Activated T-helper 1 cell treated with Interleukin-2 at 50 U/mL for 16 hours (primary cell): ENCODE results near the gene MAP9.
"Not testable (repeated sequence)": the region's sequence is repeated elsewhere in the genome, so short reads cannot be mapped to it uniquely, and the experiment has no call there.

ENCODE experiments used
- DNase-seq: peaks from one replicate; pipeline ENCODE4 v3.0.0-alpha.2; 2020; ENCODE audit warnings: low read depth

Gene MAP9

DNA sequence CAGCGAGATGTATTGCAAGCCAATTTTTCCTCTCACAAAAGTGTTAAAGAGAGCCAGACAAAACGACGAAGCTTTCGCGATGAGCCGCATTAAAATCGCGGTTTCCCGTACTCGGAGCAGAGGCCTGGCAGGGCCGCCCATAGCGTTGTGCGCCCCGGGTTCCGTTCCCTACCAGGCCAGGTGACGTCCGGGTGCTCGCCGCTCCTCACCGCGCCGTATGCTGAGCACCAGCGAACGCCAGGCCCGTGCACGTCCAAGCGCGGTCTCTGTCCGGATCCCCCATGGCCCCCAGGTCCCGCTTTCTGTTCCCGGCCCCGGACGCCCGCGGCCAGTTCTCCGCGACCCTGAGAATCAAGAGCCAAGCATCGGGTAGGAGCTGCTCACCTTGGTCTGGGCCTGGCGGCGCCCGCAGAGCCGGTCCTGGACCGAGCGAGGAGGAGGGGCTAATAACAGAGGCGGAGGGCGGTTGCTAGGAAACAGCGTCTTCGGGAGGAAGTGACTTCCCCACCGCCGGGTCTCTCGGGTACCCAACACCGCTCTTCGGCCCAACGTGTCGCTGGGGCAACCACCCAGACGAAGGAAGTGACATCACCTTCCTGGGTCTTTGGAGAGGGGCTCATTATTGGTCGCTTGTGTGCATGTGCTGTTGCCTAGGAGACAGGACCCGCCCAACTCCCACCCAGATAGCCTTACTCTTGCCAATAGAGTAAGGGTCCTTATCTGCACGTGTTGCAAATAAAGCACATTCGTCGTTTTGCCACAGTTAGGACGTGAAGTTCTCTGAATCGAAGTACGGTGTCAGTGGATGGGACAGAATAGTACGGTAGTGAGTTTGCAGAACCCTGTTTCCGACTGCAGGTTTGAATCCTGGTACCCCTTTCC lies at the start of gene MAP9:
MAP9 (minus strand) TSS at position 579 of the 882 bp plus-strand sequence. CDS start 1,115 bp downstream, outside the sequence.
- DNase-seq, result peak; percentile 81

DNA sequence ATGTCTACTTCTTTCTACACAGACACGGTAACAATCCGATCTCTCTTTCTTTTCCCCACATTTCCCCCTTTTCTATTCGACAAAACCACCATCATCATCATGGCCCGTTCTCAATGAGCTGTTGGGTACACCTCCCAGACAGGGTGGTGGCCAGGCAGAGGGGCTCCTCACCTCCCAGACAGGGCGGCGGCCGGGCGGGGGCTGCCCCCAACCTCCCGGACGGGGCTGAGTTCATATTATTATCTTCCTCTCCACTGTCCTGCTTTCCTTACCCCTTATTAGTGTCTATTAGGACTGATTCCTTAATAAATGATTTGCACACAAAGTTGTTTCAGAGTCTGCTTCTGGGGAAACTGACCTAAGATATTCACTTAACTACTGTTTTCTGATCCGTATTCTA lies 48.0 kb upstream of the MAP9 start:
- not testable (repeated sequence) for DNase-seq

DNA sequence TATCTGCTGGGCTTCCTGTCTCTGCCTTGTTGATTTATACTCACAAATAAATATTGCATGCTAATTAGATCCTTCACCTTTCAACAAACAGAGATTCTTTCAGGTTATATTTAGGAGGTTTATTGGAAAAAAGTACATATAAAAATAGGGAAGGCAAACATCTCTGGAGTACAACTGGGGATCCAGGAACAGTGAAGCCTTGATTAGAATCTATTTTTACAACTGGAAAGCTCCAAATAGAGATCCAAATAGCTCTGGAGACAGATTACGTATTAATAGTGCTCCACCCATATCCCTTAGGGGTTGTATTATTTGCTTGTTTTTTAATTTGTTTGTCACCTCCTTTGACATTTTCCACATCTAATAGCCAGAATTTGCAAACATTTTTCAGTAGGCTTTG lies 46.9 kb upstream of the MAP9 start:
- DNase-seq, result no peak

DNA sequence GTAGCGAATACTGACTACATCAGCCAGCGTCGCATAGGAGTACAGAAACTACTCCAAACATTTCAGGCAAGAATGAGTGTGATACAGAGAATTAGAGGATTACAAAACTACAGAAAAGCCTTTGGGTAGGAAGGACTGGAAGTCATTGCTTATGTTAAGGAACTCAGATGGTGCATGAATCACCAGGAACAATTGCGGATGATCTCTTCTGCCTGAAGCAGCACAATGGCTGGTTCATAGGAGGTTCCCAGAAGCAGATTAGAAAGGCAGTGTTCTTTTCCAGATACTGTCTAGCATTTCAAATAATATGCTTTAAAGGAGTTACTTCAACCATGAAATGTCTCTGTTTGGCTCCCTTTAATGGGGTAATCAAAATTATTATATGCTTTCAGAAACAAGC lies 42.5 kb upstream of the MAP9 start:
- DNase-seq, result no peak

DNA sequence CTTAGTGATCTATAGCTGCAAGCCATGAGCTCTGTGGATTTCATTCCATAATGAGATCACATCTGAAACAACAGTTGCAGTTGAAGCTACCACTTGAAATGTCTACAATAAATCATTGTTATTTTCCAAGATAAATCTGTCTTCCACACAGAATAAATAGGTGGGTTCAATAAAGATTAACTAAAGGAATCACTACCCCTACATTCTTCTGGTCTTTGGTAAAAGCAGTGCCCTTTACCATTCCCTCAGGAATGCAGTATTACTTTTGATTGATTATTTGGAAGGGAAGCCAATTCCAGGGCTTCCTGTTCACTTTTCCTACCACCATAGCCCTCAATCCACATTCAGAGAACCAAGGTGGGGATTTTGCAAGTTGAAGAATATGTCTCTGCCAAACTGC lies 38.9 kb upstream of the MAP9 start:
- no peak for DNase-seq

DNA sequence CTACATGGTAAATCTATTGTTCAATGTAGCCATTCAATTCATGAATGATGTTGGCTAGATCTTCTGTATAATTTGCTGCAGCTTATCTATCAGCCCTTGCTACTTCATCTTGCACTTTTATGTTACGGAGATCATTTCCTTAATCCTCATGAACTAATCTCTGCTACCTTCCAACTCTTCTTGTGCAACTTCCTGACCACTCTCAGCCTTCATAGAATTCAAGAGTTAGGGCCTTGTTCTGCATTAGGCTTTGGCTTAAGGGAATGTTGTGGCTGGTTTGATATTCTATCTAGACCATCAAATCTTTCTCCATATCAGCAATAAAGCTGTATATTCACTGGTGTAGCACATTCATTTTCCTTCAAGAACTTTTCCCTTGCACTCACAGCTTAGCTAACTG lies 36.7 kb upstream of the MAP9 start:
- DNase-seq, result no peak

DNA sequence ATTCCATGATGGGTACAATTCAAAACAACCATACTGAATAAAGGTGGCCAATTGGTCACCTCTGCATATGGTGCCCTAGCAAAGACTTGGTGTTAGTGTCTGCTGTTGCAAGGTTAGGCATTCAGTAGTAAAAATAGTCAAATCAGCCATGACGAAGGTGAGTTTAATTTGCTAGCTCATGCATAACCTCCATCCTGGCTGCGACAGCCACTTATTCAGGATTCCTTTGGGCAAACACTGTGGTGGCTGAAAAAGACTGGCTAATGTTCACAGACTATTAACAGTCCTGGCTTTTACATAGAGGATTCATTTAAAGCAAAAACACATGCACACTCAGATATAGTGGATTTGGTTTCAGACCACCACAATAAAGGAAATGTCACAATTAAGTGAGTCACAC lies 34.8 kb upstream of the MAP9 start:
- no peak for DNase-seq

DNA sequence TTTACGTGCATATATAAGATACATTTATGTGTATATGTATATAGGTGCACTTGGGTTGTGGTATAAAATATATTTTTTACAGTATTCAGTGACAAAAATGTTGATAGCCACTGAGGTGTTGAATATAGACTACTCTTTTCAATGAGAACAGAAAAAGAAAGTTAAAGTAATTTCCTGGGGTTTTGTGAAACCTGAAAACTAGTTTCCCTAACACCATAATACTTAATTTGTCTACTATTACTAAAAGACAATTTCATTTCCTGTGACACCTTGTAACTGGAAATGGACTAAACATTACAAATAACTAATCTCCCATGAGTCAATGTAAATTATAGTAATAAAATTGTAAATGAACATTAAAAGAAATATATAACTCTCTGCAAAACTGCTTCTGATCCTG lies 32.0 kb upstream of the MAP9 start:
- DNase-seq, result no peak

DNA sequence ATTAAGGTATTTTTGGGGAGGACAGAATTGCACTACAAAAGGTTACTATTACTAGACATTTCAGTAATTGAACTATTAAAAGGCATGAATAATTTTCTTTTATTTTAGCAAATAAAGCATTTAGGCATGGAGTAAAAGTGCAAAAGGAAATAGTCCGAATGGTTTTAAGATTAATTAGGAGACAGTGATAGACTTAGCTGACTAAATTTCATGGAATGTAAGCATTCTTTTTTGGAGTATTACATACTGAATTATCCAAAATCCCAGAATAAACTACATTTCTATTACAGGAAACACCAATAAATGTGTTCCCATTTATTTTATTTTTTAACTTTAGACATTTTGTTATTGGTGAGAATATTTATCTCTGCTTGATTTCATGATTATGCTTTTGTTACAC lies 30.7 kb upstream of the MAP9 start:
- no peak for DNase-seq

DNA sequence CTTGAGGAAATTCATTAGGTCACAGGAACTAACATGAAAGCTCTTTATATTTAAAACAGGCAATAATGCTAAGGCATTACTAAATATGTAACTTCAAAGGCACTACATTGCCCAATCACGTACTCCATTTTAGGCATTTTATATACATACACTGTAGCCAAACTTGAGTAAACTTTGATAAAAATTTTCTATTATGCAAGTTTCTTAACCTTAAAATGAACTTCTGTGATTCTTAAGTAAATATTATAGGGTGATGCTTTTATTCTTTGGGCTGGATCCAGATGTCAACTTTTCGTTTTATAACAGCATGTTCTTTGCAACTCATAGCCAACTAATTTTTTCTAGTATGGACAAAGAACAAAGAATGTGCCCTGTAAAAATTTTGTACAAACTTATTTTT lies 28.3 kb upstream of the MAP9 start:
- no peak for DNase-seq

DNA sequence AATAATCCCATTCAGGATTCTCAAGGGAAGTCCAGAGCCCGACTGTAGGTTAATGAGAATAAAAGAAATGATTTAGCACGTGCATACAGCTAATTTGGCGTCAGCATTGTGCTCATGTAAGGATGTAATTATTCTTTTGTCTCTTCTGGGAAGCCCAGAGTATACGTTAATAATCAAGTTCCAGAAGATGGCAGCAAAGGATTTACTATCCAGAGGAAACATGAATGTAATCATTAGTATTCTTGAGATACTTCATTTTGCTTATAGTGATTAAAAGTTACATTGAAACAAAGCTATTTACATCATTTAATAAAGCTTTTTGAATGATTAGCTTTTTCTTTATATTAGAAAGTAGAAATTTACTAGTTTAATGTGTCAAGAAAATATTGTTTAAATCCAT lies 27.1 kb upstream of the MAP9 start:
- no peak for DNase-seq

DNA sequence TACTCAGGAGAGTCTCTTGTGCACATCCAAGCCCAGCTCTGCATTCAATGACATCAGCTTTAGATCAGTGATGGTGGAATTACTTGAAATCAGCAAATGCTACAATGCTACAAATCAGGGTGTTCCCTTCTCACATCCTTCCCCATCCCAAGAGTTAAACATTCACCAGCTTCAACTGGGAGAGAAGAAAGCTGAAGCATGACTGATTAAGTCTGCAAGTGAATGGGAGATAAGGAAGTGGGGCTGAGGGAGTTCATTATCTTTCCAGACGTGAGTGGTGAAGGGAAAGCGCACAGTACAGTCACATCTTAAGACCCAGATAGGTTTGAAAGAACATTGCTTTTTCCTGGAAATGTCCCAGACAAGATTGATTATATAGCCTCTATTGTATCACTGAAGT lies 26.2 kb upstream of the MAP9 start:
- DNase-seq, result no peak

DNA sequence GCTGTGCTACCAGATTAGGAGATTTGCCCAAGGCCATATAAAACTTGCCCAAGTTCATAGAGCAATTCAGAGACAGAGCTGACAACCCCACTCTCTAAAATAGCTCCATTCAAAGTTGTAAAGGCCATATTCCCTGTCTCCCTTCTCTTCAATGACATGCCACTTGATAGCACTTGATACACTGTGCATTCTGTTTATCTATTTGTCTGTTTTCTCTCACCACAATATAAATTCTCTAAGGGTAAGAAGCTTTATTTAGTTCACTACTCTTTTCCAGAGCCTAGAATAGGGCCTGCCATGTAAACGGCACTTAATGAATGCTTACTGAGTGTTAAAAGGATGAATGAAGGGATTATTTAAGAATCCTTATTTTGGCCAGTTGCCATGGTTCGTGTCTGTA lies 24.1 kb upstream of the MAP9 start:
- DNase-seq, result no peak

DNA sequence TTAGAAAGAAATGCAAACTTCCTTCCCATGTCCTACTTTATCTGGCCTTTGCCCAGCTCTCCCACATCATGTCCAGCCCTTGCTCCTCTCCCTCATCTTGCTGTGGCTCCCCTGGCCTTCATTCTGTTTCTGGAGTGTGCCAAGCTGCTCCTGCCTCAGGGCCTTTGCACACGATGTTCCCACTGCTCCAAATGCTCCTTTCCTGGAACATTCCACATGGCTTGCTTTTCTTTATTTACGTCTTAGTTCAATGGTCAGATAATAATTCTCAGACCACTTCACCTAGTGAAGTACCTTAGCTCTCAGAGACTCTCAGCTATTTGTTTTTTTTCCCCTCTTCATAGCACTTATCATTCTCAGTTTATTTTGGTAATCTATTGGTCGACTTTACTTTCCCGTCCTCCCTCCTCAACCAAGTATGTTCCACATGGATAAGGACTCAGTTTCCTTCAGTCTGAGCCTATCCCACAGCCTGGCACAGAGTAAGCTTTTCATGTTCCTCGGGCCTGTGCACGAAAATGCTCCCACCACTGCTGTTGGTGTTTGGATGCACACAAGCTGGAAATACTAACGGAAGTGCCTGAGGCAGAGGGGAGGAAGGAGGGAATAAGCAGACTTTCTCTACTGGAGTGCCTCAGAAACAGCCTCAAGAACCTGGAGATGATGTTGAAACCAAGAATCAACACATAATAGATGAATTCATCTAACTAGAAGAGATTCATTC lies 23.4 kb upstream of the MAP9 start:
- no peak for DNase-seq

DNA sequence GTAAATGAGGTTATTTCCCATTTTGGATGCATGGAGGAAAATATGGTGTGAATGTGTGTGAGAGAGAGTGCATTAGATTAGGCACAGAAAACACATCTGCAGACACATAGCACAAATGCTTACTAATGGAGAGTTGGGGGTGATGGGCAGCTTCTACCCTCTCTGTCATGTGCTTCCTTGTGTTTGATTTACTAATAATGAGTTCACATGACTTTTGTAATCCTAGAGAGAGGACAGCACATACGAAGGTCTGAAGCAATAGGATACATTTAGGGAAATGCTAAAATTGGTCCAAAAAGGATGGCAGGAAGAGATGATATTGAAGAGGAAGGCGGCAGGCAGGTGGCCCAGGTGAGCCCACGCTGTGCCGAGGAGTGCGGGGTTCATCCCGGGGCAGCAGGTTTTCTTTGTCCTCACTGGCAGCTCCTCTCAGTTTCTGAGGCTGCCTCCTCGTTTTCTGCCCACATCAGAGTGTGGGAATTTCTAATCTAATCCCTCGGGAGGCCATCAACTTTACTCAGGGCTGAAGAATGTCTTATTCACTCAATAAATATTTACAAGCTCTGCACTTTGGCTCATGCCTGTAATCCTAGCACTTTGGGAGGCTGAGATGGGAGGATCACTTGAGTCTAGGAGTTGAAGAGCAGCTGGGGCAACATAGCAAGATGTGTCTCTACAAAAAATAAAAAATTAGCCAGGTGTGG lies 15.9 kb upstream of the MAP9 start:
- DNase-seq, result no peak

DNA sequence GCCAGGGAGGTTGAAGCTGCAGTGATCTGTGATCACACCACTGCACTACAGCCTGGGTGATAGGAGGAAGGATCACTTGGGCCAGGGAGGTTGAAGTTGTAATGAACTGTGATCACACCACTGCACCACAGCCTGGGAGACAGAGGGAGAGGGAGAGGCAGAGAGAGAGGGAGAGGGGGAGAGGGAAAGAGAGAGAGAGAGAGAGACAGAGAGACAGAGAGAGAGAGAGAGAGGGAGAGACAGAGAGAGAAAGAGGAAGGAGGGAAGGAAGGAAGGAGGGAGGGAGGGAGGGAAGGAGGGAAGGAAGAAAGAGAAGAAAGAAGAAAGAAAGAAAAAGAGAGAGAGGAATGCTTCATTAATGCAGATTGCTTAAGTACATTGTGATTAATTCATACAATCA lies 15.2 kb upstream of the MAP9 start:
- DNase-seq, result no peak

DNA sequence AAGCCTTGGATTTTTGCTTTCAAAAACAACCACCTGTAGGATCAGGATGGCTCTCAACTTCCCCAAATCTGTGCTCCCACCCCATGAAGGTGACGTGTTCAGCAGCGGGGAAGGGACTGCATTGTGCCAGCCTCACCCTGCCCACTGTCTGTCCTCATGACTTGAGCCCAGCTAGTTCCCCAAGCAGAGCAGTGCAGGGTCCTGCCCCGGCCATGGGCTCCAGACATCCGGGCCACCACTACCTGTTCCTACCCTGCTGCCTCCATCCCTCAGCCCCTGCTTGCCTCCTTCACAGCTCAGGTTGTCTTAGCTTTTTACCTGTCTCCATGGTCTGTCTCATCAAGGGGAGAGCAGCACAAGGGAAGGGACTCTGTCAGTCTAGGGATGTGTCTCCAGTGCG lies 11.4 kb upstream of the MAP9 start:
- DNase-seq, result no peak

DNA sequence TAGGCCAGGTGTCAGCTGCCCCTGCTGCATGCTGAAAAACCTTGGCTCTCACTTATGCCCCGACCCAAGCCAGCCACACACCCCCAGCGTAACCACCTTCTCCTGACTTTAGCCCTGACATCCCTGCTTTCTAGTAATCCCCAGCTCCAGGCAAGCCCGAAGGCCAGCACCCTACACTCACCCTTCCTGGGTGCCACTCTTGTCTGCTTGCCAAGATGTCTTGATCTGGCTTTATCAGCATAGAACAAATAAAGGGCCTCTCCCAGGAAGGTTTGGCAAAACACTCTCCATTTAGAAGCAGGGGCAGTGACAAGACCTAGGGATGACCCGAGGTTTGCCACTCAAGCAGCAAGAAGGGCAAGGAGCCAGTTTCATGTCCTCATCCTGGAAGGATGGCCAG lies 6.8 kb upstream of the MAP9 start:
- no peak for DNase-seq

DNA sequence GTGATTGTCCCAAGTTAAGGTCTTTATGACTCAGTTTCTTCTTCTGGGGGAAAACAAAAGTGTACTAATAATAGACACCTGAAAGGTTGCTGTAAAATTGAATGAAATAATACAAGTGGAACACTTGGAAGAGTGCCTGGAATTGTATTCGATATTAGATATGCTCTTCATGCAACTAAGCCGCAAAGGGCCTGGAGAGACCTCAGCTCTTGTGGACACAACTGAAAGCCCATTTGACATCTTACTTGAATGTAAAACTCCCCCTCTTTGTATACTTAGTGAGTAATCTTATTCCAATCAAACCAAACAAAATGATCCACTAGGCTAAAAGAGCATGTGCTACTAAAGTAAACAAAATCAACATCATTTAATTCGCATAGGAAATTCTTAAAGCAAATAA lies 511 bp upstream of the MAP9 start:
- DNase-seq, result no peak

DNA sequence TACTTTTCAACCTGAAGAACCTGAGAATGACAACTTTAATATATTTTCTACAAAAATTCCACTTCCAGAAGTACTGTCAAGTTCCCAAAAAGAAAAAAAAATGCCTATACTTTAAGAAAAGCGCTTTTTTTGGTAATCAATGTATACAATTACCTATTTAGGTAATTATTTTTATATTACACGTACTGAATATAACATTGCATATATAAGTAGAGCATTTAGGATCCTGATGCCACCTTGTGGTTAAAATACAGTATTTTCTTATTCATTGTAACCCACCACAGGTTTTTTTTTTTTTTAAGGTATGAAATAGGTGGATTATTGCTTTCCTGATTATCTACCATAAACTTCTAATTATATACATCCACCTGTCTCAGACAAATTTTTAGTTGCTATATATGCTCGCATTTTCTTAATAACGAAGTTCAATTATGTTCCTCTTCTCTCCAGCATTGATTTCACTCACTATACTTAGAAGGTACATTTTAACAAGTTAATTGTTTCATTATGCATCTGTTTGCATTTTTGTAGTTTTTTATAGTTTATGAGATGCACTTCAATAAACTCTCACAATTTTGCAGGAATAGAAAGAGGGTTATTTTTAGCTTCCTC lies 5.2 kb downstream of the MAP9 start:
- no peak for DNase-seq

DNA sequence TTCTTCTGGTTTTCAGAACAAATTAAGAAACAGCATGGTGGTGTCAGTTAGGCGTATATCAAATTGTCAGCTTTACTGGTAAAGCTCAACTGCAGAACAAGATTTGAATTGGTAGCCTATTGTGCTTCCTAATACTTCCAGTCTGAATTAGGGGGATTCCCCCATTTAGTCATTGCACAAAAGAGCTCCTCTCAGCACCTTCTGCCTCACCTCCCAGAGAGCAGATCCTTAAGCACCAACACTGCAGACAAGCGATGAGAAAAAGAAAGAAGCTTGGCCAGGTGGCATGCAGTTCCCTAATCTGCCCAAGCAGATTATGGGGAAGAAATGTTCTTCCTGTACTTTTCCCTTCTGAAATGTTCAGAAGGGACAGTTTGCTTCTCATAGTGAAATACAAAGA lies 9.2 kb downstream of the MAP9 start:
- DNase-seq, result no peak

DNA sequence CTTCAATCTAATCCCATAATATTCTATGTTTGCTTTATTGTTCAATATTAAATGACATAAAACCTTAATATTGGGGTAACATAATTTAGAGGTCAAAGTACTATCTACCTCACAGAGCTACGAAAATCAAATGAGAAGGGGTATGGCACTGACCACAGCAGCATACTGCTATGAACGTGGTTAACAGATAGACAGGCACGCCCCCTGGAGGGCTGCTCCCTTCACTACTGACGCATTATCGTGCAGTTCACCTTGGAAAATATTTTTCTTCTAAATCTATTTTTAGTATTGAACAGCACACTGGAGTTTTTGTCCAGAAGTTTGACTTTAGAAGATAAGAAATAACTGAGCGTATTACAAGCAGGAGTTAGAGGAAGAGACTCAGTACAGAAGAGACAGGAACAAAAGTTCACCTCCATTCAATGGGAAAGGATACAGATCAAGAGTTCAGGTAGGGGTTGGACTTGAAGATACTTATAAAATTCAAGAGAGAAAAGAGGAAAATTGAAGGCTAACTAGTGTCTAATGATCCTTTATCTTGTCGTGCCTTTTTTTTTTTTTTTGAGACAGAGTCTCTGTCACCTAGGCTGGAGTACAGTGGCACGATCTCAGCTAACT lies 22.7 kb downstream of the MAP9 start:
- DNase-seq, result no peak
